GM12891 (cell line): Measurements from ENCODE around the gene ST6GALNAC1.

Source experiments
- POLR2A ChIP-seq: IDR thresholded peaks from 2 replicates; pipeline ENCODE4 v1.6.1; 2011; ENCODE audit warnings: low read depth, low read length, control low read depth
- POLR2AphosphoS5 ChIP-seq: IDR thresholded peaks from 2 replicates; pipeline ENCODE4 v1.6.1; 2011; ENCODE audit warnings: low read depth, low read length, control low read depth
- POU2F2 ChIP-seq: IDR thresholded peaks from 2 replicates; pipeline ENCODE4 v1.6.1; 2011; ENCODE audit warnings: low read depth, mild to moderate bottlenecking, control low read depth, low read length, moderate library complexity
- TAF1 ChIP-seq: IDR thresholded peaks from 2 replicates; pipeline ENCODE4 v1.6.1; 2011; ENCODE audit warnings: low read depth, low read length, control low read depth

GRCh38 chr17:76687298-76688164 is 44.0 kb upstream of the ST6GALNAC1 start:
- TF ChIP-seq TAF1, result no peak
- TF ChIP-seq POLR2AphosphoS5, result no peak
- no peak for TF ChIP-seq POLR2A
- TF ChIP-seq POU2F2, result no peak
